GM18520 (cell line): ENCODE results near the gene SH3GL1.

ENCODE experiments used
- ATAC-seq: cut with Tn5 transposase; IDR thresholded peaks from one replicate; pipeline ENCODE4 v1.9.1; 2021; ENCODE audit not compliant: unreplicated experiment

SH3GL1 gene, protein sequence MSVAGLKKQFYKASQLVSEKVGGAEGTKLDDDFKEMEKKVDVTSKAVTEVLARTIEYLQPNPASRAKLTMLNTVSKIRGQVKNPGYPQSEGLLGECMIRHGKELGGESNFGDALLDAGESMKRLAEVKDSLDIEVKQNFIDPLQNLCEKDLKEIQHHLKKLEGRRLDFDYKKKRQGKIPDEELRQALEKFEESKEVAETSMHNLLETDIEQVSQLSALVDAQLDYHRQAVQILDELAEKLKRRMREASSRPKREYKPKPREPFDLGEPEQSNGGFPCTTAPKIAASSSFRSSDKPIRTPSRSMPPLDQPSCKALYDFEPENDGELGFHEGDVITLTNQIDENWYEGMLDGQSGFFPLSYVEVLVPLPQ

DNA sequence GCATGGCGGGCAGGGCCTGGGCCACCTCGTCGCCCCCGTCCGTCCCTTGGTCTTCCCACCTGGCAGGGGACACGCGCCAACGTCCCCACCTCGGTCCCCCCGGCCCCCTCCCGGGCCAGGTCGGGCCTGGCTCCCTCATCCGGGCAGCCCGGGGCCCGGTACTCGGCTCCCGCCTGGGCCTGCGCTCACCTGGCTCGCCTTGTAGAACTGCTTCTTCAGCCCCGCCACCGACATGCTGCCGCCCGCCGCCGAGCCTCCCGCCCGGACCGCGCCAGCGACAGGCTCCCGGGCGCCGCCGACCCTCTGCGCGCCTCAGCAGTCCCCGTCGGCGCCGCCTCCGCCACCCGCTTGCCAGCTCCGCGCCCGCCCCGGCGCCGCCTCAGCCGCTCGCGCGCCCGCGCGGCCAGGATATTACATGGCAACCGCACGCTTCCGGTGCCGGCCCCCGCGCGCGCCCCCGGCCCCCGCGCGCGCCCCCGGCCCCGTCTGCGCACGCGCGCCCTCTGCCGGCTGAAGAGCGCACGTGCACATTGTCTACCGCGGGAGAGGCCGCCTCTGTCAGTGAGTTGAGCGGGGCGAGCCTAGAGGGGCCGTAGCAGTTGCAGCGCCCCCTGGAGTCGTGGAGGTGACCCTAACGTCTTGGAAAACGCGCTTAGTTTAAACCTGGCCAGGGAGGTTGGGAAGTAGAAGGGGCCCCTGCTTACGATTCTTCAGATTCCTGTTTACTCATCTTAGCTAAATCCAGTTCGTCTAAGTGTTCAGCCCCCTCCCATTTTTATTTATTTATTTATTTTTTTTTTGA, at the start of gene SH3GL1:
TSS of gene SH3GL1 (minus strand) at position 413 of the 802 bp plus-strand sequence. CDS start at position 234, 179 bp downstream.
- ATAC-seq, result peak; percentile 48

DNA sequence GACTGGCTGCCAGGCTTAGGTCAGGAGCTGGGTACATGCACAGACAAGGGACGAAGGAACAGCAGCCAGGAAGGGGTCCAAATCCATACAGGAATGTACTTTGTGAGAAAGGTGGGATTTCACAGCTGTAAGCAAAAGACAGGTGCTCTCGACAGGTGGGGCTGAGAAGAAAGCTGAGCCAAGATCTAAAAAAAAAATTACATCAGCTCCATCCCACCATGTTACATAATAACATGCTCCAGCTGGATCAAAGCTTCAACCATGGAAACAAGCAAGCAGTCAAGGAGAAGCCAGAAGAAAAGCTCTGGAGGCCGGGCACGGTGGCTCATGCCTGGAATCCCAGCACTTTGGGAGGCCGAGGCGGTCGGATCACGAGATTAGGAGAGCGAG, 49.3 kb upstream of the SH3GL1 start:
- ATAC-seq, result no peak

DNA sequence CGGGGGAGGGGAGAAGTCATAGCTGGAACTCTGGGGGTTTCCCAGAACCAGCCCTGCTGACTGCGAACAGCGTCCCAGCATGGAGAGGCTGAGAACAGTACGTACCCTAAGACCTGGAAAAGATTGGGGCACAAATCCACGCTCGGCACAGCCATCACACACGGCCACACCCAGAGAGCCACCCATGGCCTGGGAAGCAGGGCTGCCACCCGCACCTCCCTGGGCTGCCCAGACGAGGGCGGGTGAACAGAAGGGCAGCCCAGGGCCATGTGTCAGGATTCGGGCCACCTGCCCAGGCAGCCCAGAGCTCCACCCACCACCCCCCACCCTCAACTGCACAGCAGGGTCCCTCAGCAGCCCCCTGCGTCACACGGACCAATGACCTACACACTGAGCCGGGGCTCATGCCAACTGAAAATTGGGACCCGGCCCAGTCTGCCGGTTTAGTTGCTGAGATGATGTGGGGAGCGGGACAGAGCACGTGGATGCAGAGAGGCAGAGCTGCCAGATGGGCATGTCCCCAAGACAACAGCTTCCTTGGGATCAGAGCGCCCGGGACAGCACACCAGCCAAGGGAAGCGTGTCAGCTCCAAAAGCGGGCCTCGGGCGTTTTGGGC, 48.8 kb upstream of the SH3GL1 start:
- ATAC-seq, result no peak

DNA sequence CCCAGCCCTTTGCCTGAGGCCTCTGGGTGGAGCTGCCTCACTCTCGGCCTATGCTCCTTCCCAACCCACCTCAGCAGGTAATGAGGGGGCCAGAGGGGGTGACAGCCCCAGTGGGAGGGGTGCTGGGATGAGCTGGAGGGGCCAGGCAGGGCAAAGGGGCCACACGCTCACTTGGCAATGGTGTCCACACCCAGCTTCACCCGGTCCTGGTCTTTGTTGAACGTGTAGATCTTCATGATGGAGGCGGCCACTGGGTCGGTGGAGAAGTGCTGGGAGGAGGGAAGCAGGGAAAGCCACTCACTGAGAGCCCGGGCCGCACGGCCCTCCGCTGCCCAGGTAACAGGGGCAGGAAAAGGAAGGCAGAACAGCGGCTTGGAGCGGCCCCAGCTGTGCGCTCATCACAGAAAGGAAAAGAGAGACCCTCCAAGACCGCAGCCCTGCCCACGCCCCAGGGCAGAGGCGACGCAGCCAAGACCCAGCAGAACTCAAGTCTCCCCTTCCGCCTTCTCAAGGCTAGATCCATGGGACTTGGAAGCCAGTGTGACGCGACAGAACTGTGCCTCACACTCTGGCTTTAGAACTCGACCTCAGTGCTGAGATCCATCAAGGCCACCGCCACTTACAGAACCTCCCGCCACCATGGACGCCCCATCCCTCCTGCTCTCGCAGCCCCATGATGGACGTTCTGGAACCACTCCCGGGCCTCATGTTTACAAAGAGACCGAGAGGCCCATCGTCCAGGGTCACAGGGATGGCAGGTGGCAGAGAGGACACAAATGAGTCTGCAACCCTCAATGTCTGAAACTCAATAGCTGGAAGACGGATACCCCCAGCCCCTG, 48.0 kb upstream of the SH3GL1 start:
- ATAC-seq, result no peak

DNA sequence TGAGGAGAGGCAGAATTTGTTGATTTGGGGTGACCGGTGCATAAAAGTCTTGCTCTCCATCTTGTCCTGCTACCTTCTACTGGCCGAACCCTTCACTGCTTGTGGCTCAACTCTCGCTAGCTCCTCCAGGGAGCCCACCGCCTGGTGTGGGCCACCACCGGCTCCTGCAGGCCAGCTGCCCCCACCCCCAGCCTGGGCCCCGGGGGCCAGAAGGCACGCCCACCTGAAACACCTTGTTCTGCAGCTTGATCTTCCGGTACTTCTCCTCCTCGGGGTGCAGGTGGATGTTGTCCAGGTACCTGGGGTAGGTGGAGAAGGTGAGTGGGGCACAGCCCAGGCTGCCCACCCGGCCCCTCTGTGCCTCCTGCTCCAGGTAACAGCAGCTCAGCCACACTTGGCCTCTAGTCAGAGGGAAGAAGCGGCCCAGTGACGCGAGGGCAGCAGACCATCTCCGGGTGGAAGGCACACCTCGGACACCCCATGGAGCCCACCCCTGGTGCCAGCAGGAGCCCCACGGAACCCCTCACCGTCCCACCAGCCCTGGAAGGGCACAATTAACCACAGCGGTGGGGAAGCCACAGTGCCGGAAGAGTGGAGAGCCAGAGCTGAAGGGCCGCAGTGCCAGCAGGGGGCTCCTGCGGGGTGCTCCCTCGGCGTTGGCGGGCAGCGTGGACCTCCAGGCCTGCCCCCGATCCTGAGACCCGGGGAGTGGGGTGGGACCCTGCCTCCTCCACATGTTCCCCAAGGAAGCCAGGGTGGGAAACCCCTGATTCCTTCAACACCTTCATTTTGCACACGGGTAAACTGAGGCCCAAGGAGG, 47.2 kb upstream of the SH3GL1 start:
- no peak for ATAC-seq

DNA sequence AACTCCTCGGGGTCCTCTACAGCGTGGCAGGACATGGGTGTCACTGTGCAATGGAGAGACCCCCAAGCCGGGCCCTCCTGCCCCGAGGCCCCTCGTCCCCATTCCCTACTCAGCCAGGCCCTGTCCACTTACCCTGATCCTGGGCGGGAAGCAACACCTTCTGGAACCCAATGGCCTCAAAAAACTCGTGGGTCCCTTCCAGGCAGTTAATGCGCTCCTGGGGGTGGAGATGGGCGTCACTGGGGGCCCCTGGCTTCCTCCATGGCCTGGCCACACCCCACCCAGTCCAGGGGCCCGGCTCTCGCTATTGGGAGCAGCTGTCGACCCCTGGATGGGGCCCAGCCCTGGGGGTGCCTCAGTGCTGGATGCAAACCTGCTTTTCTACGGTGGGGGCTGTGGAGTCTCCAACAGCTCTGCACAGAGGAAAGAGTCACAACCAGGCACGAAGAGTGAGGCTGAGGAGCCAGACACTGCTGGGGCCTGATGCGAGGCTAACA, 46.4 kb upstream of the SH3GL1 start:
- no peak for ATAC-seq

DNA sequence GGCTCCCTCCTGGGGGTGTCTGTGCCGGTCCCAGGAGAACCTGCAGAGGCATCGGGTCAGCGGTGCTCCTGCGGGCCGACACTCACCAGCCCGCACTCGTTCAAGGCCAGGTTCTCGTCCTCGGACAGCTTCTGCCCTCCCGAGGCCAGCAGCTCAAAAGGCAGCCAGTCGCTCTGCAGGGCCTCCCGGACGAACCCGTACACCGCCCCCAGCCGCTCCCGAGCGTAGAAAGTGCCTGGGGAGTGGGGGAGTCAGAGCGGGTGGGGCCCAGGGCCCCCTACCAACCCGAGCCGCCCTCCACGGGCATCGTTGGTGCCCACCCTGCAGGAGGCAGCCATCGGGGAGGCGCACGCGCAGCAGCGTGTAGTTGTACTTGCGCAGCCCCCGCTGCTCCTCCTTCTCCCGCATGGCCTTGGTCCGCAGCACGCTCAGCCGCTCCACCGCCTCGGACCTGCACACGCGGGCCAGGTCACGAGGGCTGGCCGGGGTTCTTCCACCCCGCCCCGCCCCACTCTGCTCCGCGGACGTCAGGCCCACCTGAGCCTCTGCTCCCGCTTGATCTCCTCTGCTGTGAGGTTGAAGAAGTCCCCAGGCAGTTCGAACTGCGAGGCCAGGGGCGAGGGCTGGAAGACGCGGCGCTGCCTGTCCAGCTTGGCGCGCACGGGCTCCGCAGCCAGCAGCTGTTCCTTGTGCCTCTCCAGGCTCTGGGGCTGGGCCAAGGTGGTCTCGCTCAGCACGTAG, 45.8 kb upstream of the SH3GL1 start:
- no peak for ATAC-seq

DNA sequence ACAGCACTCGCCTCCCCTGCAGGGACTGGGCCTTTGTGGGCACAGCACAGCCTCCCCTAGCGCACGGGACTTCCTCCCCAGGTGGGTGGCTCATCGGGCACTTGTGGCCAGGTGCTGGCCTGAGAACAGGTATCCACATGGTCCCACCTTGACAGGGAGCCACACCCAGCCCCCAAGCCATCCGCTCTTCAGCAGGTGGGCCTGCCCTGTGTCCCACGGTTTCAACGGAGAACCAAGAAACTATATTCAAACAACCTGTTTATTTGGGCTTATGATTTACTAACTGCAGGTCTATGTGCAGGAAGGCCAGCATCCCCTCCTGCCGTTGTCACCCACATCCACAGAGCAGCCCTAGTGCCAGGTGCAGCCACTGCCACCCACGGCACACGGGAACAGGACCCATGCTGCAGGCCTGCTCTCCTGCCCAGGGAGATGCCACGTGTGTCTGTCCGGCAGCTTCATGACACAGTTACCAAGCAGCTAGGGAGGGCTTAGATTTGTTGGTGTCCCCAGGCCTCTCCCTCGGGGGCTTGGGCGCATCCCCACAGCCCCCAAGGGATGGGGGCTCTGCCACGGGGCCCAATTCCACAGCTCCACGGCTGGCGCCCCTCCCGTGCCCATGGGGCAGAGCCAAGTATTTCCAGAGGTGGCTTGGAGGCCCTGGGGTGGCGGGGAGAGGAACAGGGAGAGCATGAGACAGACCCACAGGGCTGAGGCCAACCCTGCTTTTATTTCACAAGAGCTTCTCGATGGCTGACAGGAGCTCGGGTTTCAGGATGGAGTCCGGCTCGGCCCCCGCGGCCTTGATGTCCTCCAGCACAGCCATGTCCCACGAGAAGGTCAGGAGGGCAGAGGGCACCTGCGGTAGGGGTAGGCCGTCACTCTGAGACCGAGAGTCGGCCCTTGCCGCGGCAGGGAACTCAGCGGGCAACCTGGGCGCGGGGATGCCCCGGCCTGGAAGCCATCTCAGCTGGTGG, 44.7 kb upstream of the SH3GL1 start:
- no peak for ATAC-seq

DNA sequence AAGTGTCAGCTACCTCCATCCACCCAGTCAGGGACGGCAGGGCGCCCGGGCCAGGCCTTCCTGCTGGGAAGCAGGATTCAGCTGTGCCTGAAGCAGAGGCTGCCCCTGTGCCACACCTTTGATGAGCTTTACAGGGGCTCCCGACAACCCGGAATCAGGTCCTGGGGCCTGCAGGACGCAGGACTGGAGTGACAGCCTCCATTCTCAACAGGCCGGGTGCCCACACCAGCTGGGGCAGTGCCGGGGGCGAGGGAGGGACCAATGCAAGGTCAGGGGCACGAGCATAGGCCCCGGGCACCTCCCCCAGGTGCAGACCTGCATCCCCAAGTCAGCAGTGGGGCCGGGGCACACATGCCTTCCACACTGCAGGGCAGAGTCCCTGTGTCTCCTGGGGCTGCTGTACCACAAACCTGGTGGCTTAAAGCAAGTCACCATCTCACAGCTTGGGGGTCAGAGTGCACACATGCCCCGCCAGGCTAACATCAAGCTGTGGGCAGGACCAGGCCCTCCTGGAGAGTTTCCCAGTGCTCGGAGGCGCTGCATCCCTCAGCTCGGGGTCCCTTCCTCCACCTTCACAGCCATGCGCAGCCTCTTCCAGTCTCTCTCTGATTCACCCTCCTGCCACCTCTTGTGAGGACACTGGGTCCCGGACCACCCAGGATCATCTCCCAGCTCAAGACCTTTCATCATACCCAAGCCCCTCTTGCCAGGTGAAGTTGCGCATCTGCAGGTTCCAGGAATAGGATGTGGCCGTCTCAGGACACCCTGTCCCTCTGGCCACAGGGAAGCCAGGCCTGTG, 43.8 kb upstream of the SH3GL1 start:
- no peak for ATAC-seq

DNA sequence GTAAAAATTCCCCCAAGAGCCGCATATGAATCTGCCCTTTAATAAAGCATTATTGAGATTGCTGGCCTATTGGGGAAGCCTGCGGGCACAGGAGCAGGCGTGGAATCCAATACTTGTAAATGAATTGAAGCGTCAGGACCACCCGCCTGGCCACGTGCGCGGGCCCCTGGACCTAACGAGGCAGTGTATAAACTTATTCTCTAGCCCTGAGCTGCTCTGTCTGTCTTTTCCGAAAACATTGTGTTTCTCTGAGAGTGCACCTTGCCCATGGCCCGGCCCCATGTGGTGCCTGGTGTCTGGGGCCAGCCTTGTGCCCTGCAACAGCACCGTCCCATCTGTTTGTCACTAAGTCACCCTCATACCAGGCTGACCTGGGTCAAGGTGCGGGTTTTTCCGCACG, 42.8 kb upstream of the SH3GL1 start:
- ATAC-seq, result no peak

DNA sequence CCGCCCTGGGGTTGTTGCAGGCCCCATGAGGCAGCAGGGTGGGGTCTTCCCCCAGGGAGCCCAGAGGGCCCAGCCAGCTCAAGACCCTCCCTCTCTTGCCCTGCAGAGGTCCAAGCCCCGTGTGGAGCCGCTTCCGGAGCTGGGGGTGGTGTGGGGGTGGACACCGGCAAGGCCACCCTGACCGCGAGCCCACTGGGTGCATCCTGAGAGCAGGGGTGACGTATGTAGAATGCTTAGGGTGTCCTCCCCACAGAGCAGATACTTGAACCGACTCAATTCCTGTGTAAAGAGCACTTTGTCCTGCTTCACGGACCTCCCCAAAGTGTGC, 42.4 kb upstream of the SH3GL1 start:
- ATAC-seq, result no peak

DNA sequence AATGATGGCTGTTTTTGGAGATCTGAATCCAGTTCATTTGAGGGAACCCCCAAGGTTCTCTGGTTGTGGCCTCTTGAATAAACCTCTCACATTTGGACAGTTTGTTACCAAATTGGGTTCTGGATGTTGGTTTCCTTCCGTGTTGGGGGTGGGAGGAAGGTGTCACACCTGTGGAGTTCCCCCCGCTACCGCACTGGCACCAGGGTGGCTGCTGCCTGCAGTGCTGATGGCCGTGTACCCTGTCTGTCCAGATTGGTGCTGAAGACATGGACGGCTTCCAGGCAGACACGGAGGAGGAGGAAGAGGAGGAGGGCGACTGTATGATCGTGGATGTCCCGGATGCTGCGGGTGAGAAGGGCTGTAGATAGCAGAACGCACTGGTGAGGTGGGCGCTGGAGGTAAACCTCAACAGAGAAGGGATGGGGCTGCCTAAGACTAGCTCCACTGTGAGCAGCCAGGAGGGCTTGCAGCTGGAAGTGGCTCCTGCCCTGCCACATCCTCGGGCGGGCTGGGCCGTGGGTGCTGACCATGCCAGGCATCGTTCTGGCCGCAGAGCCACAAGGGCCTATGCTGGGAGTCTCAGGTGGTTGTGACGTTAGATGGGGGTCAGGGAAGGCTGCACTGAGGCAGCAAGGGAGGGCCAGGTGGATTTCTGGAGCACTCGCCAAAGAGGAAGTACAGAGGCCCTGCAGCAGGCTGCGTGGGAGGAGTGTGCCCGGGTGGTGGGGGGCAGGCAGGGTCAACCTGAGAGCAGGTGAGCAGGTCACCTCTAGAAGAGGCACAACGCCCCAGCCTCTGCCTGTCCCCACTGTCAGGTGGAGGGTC, 41.9 kb upstream of the SH3GL1 start:
- no peak for ATAC-seq

DNA sequence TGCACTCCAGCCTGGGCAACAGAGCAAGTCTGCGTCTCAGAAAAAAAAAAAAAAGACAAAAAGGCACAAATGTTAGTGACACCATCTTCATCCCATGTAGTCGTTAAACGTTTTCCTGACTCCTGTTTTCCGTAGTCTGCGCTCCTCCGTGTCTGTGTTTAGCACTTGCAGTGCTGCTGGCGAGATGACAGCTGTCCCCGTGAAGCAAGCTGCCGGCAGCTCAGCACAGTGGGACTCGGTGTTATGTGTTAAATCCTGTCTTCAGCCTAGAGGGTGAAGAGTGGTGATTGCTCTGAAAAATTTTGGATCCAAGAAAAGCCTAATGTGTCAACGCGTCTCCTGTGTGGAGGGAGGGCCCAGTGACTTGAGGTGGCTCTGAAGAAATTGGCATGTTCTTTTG, 38.9 kb upstream of the SH3GL1 start:
- ATAC-seq, result no peak

DNA sequence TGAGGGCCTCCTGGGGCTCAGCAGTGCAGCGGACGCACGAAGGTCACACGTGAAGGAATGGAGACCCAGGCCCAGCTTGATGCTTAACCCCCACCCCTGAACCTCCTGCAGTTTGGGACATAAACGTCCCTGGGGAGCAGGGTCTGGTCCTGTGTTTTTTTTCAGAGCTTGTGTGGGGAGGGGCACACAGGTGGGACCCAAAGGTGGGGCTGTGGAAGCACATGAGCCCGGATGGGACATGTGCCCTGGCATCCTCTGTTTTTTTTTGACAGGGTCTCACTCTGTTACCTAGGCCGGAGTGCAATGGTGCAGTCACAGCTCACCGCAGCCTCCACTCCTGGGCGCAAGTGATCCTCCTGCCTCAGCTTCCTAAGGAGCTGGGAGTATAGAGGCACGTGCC, 36.8 kb upstream of the SH3GL1 start:
- no peak for ATAC-seq

DNA sequence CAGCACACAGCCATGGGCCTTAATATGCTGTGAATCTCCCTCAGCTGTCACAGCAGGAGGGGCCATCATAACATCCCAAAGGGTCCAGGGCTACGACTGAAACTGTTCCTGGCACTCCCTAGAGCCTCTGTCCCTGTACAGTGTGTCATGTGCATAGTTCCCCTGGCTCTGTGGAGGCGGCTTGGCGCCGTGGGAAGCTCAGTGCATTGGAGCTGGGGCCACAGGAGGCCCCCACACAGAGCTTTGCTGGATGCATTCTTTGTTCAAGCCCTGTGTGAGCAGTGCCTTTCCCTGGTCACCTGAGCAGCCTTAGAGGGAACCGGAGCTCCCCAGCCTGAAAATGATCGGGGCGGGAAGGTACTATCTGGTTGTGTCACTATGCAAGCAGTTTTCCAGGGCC, 35.9 kb upstream of the SH3GL1 start:
- no peak for ATAC-seq

DNA sequence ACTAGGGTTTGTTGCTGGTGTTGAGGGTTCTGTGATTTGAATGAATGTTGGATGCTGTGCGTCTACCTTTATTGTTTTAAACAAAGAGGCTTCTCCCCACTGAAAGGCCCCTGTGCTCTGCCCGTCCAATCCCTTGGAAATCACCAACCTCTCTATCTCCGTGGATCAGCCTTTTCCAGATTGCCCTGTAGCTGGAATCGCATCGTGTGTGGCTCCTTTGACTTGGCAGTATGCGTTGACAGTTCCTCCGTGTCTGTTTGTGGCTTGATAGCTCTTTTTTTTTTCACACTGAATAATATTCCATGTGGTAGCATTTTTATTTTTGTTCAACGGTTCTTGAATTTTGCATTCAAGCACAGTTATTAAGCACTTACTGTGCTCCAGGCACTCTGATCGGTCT, 34.0 kb upstream of the SH3GL1 start:
- no peak for ATAC-seq
